Muscle of leg (tissue), 11 donors: ENCODE data around the gene ITGB6. TPM values are rescaled to one million over a fixed set of nuclear protein-coding genes. Genes with fewer than 3 reads are reported as not detected.

ENCODE experiments used
- DNase-seq: peaks from one replicate; pipeline ENCODE4 v3.0.0; 2013
- H3K27ac ChIP-seq: one replicate; pipeline ENCODE4 v1.5.1; 2013; ENCODE audit warnings: mild to moderate bottlenecking, low read length, control low read depth
- H3K27me3 ChIP-seq: one replicate; pipeline ENCODE4 v1.6.1; 2013; ENCODE audit warnings: low read length; ENCODE audit not compliant: control insufficient read depth, insufficient read depth
- H3K36me3 ChIP-seq: one replicate; pipeline ENCODE4 v1.6.1; 2013; ENCODE audit warnings: low read length; ENCODE audit not compliant: control insufficient read depth, insufficient read depth
- H3K4me1 ChIP-seq: one replicate; pipeline ENCODE4 v1.6.1; 2013; ENCODE audit warnings: low read length; ENCODE audit not compliant: control insufficient read depth, insufficient read depth
- H3K4me3 ChIP-seq: one replicate; pipeline ENCODE4 v1.5.1; 2013; ENCODE audit warnings: low read length, control low read depth
- H3K9me3 ChIP-seq: replicated peaks from 2 replicates; pipeline ENCODE4 v1.6.1; 2013; ENCODE audit warnings: low read depth, low read length; ENCODE audit not compliant: control insufficient read depth
- WGBS: methylation state at CpG from one replicate; pipeline ENCODE4 v1.1.5; 2013; ENCODE audit warnings: missing lambda C conversion rate; ENCODE audit not compliant: insufficient coverage; 5-methylcytosine and 5-hydroxymethylcytosine counted together
- polyA plus RNA-seq, 8 donors: library from polyadenylated mRNA; unstranded; fragments of 120-200 nt; gene quantifications; one replicate each; pipeline versions ENCODE4 v1.2.1 to v1.2.3, GENCODE V29; 2013; ENCODE audit warnings: inconsistent platforms in 1 of 8, low replicate concordance in 1 of 8; ENCODE audit not compliant: insufficient read length in 8 of 8, insufficient read depth in 1 of 8
- total RNA-seq: library from RNA; stranded (reverse); fragments of 120-200 nt; gene quantifications from one replicate; pipeline ENCODE4 v1.2.4, GENCODE V29; 2013

Gene ITGB6
- total and polyA plus RNA-seq, 9 donors: 31.9 to 60.0 (median 37.7) TPM

DNA sequence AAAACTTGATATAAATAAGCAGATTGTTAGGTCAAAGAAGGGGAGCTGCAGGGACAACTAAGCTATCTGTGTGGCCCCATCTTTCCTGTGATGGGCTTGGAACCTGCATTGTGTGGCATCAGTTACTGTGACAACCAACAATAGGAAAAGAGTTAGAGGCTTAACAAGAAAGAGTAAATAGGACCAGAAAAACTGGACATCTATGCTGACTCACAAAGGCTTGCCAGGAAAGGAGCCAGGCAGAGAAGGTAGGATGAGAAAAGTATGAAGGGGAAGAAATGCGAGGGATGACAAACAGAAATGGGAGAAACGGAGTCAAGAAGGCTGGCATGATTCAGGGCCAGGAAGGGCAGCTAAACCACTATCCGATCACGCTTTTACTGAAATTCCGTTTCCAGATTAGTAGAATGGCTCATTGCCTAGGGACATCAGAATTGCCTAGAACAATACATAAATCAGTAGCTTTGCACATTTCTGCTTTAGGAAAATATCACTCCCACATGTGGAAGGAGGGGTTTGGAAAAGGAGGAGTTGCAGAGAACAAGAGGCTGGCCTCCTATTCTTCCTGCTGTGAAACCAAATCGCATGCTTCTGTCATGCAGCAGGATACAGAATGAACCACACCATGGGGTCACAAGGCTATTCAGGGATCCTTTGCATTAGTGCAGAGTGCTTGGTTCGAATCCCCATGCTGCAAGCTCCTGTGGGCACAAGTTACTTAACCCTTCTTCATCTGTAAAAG is 144.9 kb downstream of the ITGB6 start:
- DNase-seq: peak; percentile 78
- Histone ChIP-seq H3K4me1 (no peaks in the 10 kb centered on the region), H3K36me3 (no peaks in the 10 kb centered on the region), H3K9me3 (no peaks in the 10 kb centered on the region), H3K4me3 (no peak overlapping the region), H3K27me3 (no peaks in the 10 kb centered on the region), H3K27ac (no peak overlapping the region)
- WGBS: 51% methylated on average over 5 of the region's 7 CpGs

DNA sequence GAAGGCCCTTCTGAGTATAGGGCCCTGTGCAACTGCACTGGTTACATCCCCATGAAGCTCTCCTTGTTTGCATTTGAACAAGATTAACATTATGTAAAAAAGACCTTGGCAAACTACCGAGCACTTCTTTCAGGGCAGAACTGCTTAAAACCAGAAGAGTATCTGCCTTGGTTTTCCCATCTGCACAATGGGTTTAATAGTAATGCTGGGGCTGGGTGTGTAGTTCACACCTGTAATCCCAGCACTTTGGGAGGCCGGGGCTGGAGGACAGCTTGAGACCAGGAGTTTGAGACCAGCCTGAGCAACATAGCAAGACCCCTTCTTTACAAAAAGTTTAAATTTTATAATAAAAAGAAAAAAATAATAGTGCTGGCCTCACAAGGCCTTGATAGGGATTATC is 146.1 kb downstream of the ITGB6 start:
- no peaks in the 10 kb centered on the region for H3K36me3 ChIP-seq
- no peak for DNase-seq
- no peaks in the 10 kb centered on the region for H3K9me3 ChIP-seq
- H3K27me3 ChIP-seq: no peaks in the 10 kb centered on the region
- no peaks in the 10 kb centered on the region for H3K4me1 ChIP-seq
- WGBS: no CpG with 5 or more reads among the region's 2 CpGs
- no peak overlapping the region for H3K4me3 ChIP-seq
- no peak overlapping the region for H3K27ac ChIP-seq

DNA sequence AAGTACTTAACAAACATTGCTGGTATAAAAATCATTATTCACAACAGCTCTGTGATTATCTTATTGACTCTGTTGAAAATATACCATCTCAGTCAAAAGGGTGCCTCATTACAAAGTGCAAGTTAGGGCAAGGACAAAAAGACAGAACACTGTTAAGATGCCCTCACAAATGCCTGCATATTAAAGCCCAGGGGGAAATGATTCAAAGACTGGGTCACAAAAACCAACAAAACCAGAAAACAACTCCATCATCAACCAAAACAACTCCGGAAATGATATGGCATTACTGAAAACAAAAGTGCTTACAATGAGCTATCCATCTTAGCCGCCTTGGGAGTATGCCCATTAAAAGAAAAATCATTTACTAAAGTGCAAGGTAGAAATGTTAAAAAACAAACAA is 147.5 kb downstream of the ITGB6 start:
- Histone ChIP-seq H3K36me3 (no peaks in the 10 kb centered on the region), H3K9me3 (no peaks in the 10 kb centered on the region), H3K27ac (no peak overlapping the region), H3K4me3 (no peak overlapping the region), H3K27me3 (no peaks in the 10 kb centered on the region), H3K4me1 (no peaks in the 10 kb centered on the region)
- WGBS: no CpG with 5 or more reads among the region's 2 CpGs
- no peak for DNase-seq

DNA sequence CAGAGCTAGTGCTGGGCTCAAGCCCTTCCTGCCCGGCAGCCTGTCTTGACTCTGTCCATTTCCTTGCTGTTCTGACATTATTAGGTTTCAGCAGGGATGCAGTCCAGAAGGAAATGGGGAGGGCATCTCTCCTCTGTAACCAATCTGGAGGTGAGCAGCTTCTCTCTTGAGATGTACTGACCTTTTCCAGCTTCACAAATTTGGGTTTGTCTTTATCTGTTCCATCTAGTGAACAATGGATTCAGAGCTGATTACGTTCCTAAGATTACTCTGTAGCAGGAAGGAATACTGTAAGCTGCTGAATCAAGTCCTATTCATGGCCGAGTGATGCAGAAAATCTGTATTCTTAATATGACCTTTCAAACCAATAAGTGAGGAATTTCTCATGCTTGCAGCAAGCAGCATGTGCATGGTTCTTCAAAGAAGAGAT is 148.7 kb downstream of the ITGB6 start:
- Histone ChIP-seq H3K9me3 (no peaks in the 10 kb centered on the region), H3K27me3 (no peaks in the 10 kb centered on the region), H3K27ac (no peak overlapping the region), H3K4me3 (no peak overlapping the region), H3K4me1 (no peaks in the 10 kb centered on the region), H3K36me3 (no peaks in the 10 kb centered on the region)
- DNase-seq: no peak
- WGBS: 50% methylated on average over 1 of the region's 3 CpGs

DNA sequence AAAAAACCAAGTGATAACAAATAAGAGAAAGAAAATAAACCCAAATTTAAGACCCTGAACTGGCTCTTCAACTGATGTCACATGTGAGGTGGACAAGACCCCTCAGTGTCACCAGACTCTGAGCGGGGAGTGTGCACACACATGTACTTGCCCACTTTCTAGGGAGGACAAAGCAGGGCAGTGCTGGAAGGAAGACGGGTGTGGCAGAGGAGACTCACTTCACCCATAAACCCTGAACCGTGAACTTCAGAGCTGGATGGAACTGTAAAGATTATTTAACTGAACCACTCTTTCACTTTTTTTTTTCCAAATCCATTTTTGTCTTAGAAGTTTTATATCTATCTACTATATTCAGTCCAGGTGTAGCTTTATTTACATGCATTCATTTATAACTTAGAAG is 149.9 kb downstream of the ITGB6 start:
- H3K4me1 ChIP-seq: no peaks in the 10 kb centered on the region
- no peak overlapping the region for H3K4me3 ChIP-seq
- no CpG with 5 or more reads among the region's 3 CpGs for whole genome bisulfite sequencing
- no peak overlapping the region for H3K27ac ChIP-seq
- no peaks in the 10 kb centered on the region for H3K36me3 ChIP-seq
- no peaks in the 10 kb centered on the region for H3K9me3 ChIP-seq
- H3K27me3 ChIP-seq: no peaks in the 10 kb centered on the region
- DNase-seq: no peak

Other genes with a start within 250 kb of the ITGB6 start
- gene PLA2R1, start 137.7 kb downstream of the ITGB6 start, total RNA-seq: 3.8 TPM
- 1 to 10 TPM in 7 of 8 donors, under 1 TPM in 1; 0.73 to 4.1 (median 1.6) TPM for gene PLA2R1, start 137.7 kb downstream of the ITGB6 start, polyA plus RNA-seq